Loucy (cell line): Measurements from ENCODE around the gene NDEL1.

Experiments used
- H2AFZ ChIP-seq: fragments of 200-600 bp; sonication (generic); 2 replicates; pipeline ENCODE4 v1.6.0; 2016; ENCODE audit warnings: antibody characterized with exemption, mild to moderate bottlenecking, low read length, moderate library complexity
- H3F3A ChIP-seq: fragments of 200-600 bp; 2 replicates; pipeline ENCODE4 v1.6.0; 2016; ENCODE audit warnings: antibody characterized with exemption, low read depth, mild to moderate bottlenecking
- H3K27me3 ChIP-seq: fragments of 200-600 bp; sonication (generic); 2 replicates; pipeline ENCODE4 v1.6.1; 2014; ENCODE audit warnings: low read length, mild to moderate bottlenecking; ENCODE audit not compliant: insufficient read depth, poor library complexity, severe bottlenecking
- H3K36me3 ChIP-seq: fragments of 200-600 bp; sonication (generic); 2 replicates; pipeline ENCODE4 v1.6.1; 2016; ENCODE audit warnings: low read length; ENCODE audit not compliant: insufficient read depth
- H3K4me1 ChIP-seq: fragments of 200-600 bp; sonication (generic); 2 replicates; pipeline ENCODE4 v1.5.1; 2014; ENCODE audit warnings: low read length, mild to moderate bottlenecking; ENCODE audit not compliant: insufficient read depth, poor library complexity, severe bottlenecking
- H3K4me2 ChIP-seq: fragments of 200-600 bp; sonication (generic); 2 replicates; pipeline ENCODE4 v1.6.0; 2014; ENCODE audit warnings: antibody characterized with exemption, low read length, low read depth, mild to moderate bottlenecking; ENCODE audit not compliant: poor library complexity, severe bottlenecking
- H3K4me3 ChIP-seq: fragments of 200-600 bp; sonication (generic); 2 replicates; pipeline ENCODE4 v1.5.1; 2014; ENCODE audit warnings: low read length, mild to moderate bottlenecking, mixed read lengths; ENCODE audit not compliant: poor library complexity, severe bottlenecking
- H3K79me2 ChIP-seq: fragments of 200-600 bp; sonication (generic); 2 replicates; pipeline ENCODE4 v1.6.1; 2014; ENCODE audit warnings: low read length; ENCODE audit not compliant: insufficient read depth
- H3K9ac ChIP-seq: fragments of 200-600 bp; sonication (generic); 2 replicates; pipeline ENCODE4 v1.6.0; 2014; ENCODE audit warnings: mild to moderate bottlenecking, low read depth, low read length, moderate library complexity; ENCODE audit not compliant: poor library complexity, severe bottlenecking
- H3K9me2 ChIP-seq: fragments of 200-600 bp; sonication (generic); replicated peaks from 2 replicates; pipeline ENCODE4 v1.6.1; 2016; ENCODE audit warnings: low read depth, low read length, mixed read lengths
- H3K9me3 ChIP-seq: fragments of 200-600 bp; sonication (generic); 2 replicates; pipeline ENCODE4 v1.6.1; 2014; ENCODE audit warnings: mild to moderate bottlenecking, antibody characterized with exemption, low read length, low read depth; ENCODE audit not compliant: insufficient read depth
- H4K20me1 ChIP-seq: fragments of 200-600 bp; sonication (generic); 2 replicates; pipeline ENCODE4 v1.6.0; 2014; ENCODE audit warnings: antibody characterized with exemption, low read length, mild to moderate bottlenecking; ENCODE audit not compliant: insufficient read depth, poor library complexity, severe bottlenecking
- CTCF ChIP-seq: fragments of 200-600 bp; sonication (generic); conservative IDR thresholded peaks from 2 replicates; pipeline ENCODE4 v1.5.1; 2014; ENCODE audit warnings: mild to moderate bottlenecking, antibody characterized with exemption, low read length
- EZH2phosphoT487 ChIP-seq: fragments of 200-600 bp; IDR thresholded peaks from 2 replicates; pipeline ENCODE4 v1.6.1; 2018; ENCODE audit warnings: antibody characterized with exemption, mild to moderate bottlenecking, moderate library complexity, borderline replicate concordance

Gene NDEL1

GRCh38 chr17:8406174-8406573, 29.5 kb upstream of the NDEL1 start:
- Histone ChIP-seq H3K4me2 (no peak overlapping the region), H3K4me3 (no peak overlapping the region), H4K20me1 (no peaks in the 10 kb centered on the region), H3K9me3 (no peaks in the 10 kb centered on the region), H3K27me3 (no peaks in the 10 kb centered on the region), H3K9me2 (no peaks in the 10 kb centered on the region), H3K79me2 (no peaks in the 10 kb centered on the region), H3K36me3 (no peaks in the 10 kb centered on the region), H3K4me1 (no peaks in the 10 kb centered on the region), H3K9ac (no peak overlapping the region), H3F3A (no peaks in the 10 kb centered on the region), H2AFZ (no peak overlapping the region)
- TF ChIP-seq EZH2phosphoT487: no peak
- no peak for TF ChIP-seq CTCF

- H3F3A ChIP-seq: no peaks in the 10 kb centered on the region
- H3K9ac ChIP-seq: no peak overlapping the region
- H4K20me1 ChIP-seq: no peaks in the 10 kb centered on the region
- no peaks in the 10 kb centered on the region for H3K27me3 ChIP-seq
- no peak overlapping the region for H3K4me2 ChIP-seq
- no peaks in the 10 kb centered on the region for H3K9me2 ChIP-seq
- no peaks in the 10 kb centered on the region for H3K79me2 ChIP-seq
- TF ChIP-seq EZH2phosphoT487: no peak
- TF ChIP-seq CTCF: no peak
- H3K4me3 ChIP-seq: no peak overlapping the region
- no peak overlapping the region for H2AFZ ChIP-seq
- H3K9me3 ChIP-seq: no peaks in the 10 kb centered on the region
- peaks cover 4% of the 10 kb centered on the region for H3K4me1 ChIP-seq
- no peaks in the 10 kb centered on the region for H3K36me3 ChIP-seq
These were observed 27.3 kb upstream of the NDEL1 start for GRCh38 chr17:8408371-8408770.

GRCh38 chr17:8409966-8410882, 25.5 kb upstream of the NDEL1 start:
- Histone ChIP-seq H3K79me2 (no peaks in the 10 kb centered on the region), H2AFZ (0 out of 2 replicates have a peak overlapping the region, but pooled peaks have one; percentile 30), H3K4me2 (peak overlapping the region; percentile 6), H3K4me1 (peaks cover 10% of the 10 kb centered on the region), H3F3A (no peaks in the 10 kb centered on the region), H3K9ac (no peak overlapping the region), H3K9me3 (no peaks in the 10 kb centered on the region), H3K4me3 (no peak overlapping the region), H4K20me1 (no peaks in the 10 kb centered on the region), H3K27me3 (no peaks in the 10 kb centered on the region), H3K36me3 (no peaks in the 10 kb centered on the region), H3K9me2 (no peaks in the 10 kb centered on the region)
- TF ChIP-seq CTCF (peak; percentile 94), EZH2phosphoT487 (no peak)
